Neuronal stem cell (in vitro differentiated cells): ENCODE data around the gene OTUD5.
A peak's percentile ranks its signal among the peaks of the same experiment; 100 is the strongest.

ENCODE experiments used
- DNase-seq: peaks from one replicate; pipeline ENCODE4 v3.0.0-alpha.2; 2013; ENCODE audit warnings: low spot score
- H2AFZ ChIP-seq: one replicate; pipeline ENCODE4 v1.6.1; 2013; ENCODE audit warnings: mild to moderate bottlenecking, low read length, inconsistent platforms
- H2AK5ac ChIP-seq: 2 replicates; pipeline ENCODE4 v1.6.1; 2013; ENCODE audit warnings: low read depth, mild to moderate bottlenecking, inconsistent platforms, low read length, moderate library complexity, mixed read lengths
- H2BK120ac ChIP-seq: 2 replicates; pipeline ENCODE4 v1.6.1; 2013; ENCODE audit warnings: low read depth, mild to moderate bottlenecking, inconsistent platforms, low read length, moderate library complexity, mixed read lengths
- H2BK12ac ChIP-seq: one replicate; pipeline ENCODE4 v1.6.1; 2013; ENCODE audit warnings: low read length, inconsistent platforms
- H2BK15ac ChIP-seq: 2 replicates; pipeline ENCODE4 v1.6.1; 2013; ENCODE audit warnings: mild to moderate bottlenecking, low read length, inconsistent platforms, mixed read lengths
- H2BK5ac ChIP-seq: one replicate; pipeline ENCODE4 v1.6.1; 2013; ENCODE audit warnings: inconsistent platforms, mild to moderate bottlenecking, low read length, moderate library complexity
- H3K14ac ChIP-seq: one replicate; pipeline ENCODE4 v1.6.1; 2013; ENCODE audit warnings: low read length, inconsistent platforms
- H3K18ac ChIP-seq: 2 replicates; pipeline ENCODE4 v1.6.1; 2013; ENCODE audit warnings: low read length, inconsistent platforms
- H3K23ac ChIP-seq: 2 replicates; pipeline ENCODE4 v1.6.1; 2013; ENCODE audit warnings: low read depth, mild to moderate bottlenecking, mixed read lengths, low read length, inconsistent platforms; ENCODE audit not compliant: poor library complexity
- H3K27ac ChIP-seq: replicated peaks from 3 replicates; pipeline ENCODE4 v1.5.1; 2013; ENCODE audit warnings: low read length, inconsistent platforms
- H3K27me3 ChIP-seq, 3 experiments: 2 replicates each; pipeline ENCODE4 v1.6.1; 2013; ENCODE audit warnings: low read length in 3 of 3, mild to moderate bottlenecking in 2 of 3, inconsistent platforms in 1 of 3, low read depth in 1 of 3, mixed read lengths in 1 of 3, moderate library complexity in 1 of 3; ENCODE audit not compliant: control insufficient read depth in 3 of 3, insufficient read depth in 3 of 3
- H3K36me3 ChIP-seq, 2 donors: replicated peaks in 1 of 2; 2 replicates each; pipeline ENCODE4 v1.6.1; 2013; ENCODE audit warnings: low read length in 2 of 2; ENCODE audit not compliant: control insufficient read depth in 2 of 2, insufficient read depth in 2 of 2
- H3K4ac ChIP-seq: 2 replicates; pipeline ENCODE4 v1.6.1; 2013; ENCODE audit warnings: inconsistent platforms, mild to moderate bottlenecking, low read length, moderate library complexity
- H3K4me1 ChIP-seq, 2 donors: 1 replicate in 1 of 2; 2 replicates in 1 of 2; pipeline ENCODE4 v1.6.1; 2013; ENCODE audit warnings: low read length in 2 of 2, low read depth in 1 of 2; ENCODE audit not compliant: control insufficient read depth in 2 of 2, insufficient read depth in 1 of 2
- H3K4me2 ChIP-seq: one replicate; pipeline ENCODE4 v1.6.1; 2013; ENCODE audit warnings: mild to moderate bottlenecking, low read length, inconsistent platforms; ENCODE audit not compliant: insufficient read depth, poor library complexity, severe bottlenecking
- H3K4me3 ChIP-seq, 2 donors: 2 replicates each; pipeline ENCODE4 v1.5.1; 2013; ENCODE audit warnings: low read length in 2 of 2, mild to moderate bottlenecking in 2 of 2, inconsistent platforms in 1 of 2, moderate library complexity in 1 of 2
- H3K79me1 ChIP-seq: one replicate; pipeline ENCODE4 v1.6.1; 2013; ENCODE audit warnings: low read depth, mild to moderate bottlenecking, inconsistent platforms, low read length, moderate library complexity
- H3K9ac ChIP-seq: one replicate; pipeline ENCODE4 v1.6.1; 2013; ENCODE audit warnings: mild to moderate bottlenecking, low read depth, low read length, inconsistent platforms; ENCODE audit not compliant: poor library complexity
- H3K9me3 ChIP-seq, 2 donors: replicated peaks in 1 of 2; 2 replicates each; pipeline versions ENCODE3 to v1.6.1; 2013; ENCODE audit warnings: low read length in 2 of 2, mild to moderate bottlenecking in 2 of 2, inconsistent platforms in 1 of 2, low read depth in 1 of 2, mixed read lengths in 1 of 2, moderate library complexity in 1 of 2; ENCODE audit not compliant: control insufficient read depth in 2 of 2, insufficient read depth in 1 of 2
- H4K8ac ChIP-seq: one replicate; pipeline ENCODE4 v1.6.1; 2013; ENCODE audit warnings: low read depth, mild to moderate bottlenecking, inconsistent platforms, low read length, moderate library complexity
- H4K91ac ChIP-seq: one replicate; pipeline ENCODE4 v1.6.1; 2013; ENCODE audit warnings: low read length, low read depth, mild to moderate bottlenecking, inconsistent platforms; ENCODE audit not compliant: poor library complexity
- whole genome bisulfite sequencing, 2 donors: extraction: QIAGEN DNeasy Blood & Tissue Kit; methylation state at CpG; one replicate each; pipeline ENCODE4 v1.1.7; 2013; ENCODE audit warnings: missing lambda C conversion rate in 2 of 2, mixed read lengths in 1 of 2; ENCODE audit not compliant: insufficient read length in 2 of 2, insufficient replicate concordance in 1 of 2; ENCODE audit errors: extremely low coverage in 2 of 2; 5-methylcytosine and 5-hydroxymethylcytosine counted together

OTUD5 gene

GRCh38 chrX:48938721-48939425 is 18.5 kb downstream of the OTUD5 start:
- no peak overlapping the region for H3K4ac ChIP-seq
- H2BK12ac ChIP-seq, result no peak overlapping the region
- peaks cover 0 to 3% of the 10 kb centered on the region in 2 donors for H3K4me1 ChIP-seq
- no peak overlapping the region for H3K18ac ChIP-seq
- H2AFZ ChIP-seq, result no peak overlapping the region
- H3K4me2 ChIP-seq, result no peak overlapping the region
- no peak overlapping the region for H3K27ac ChIP-seq
- H3K79me1 ChIP-seq, result peaks cover 2% of the 10 kb centered on the region
- no peak overlapping the region for H2AK5ac ChIP-seq
- no peak overlapping the region for H4K8ac ChIP-seq
- H2BK120ac ChIP-seq, result no peak overlapping the region
- no peak for DNase-seq
- H2BK5ac ChIP-seq, result no peak overlapping the region
- no peak overlapping the region for H4K91ac ChIP-seq
- H2BK15ac ChIP-seq, result no peak overlapping the region
- H3K36me3 ChIP-seq, result peaks cover 15 to 48% of the 10 kb centered on the region in 2 donors
- H3K23ac ChIP-seq, result no peak overlapping the region
- no peaks in the 10 kb centered on the region for H3K27me3 ChIP-seq
- no CpG with 5 or more reads among the region's 1 CpG for WGBS, 2 donors
- H3K9ac ChIP-seq, result no peak overlapping the region
- H3K9me3 ChIP-seq, result no peaks in the 10 kb centered on the region
- H3K4me3 ChIP-seq, result no peak overlapping the region
- H3K14ac ChIP-seq, result no peak overlapping the region

GRCh38 chrX:48937054-48937907 is 20.1 kb downstream of the OTUD5 start:
- Histone ChIP-seq H3K4me1 (peaks cover 0 to 3% of the 10 kb centered on the region in 2 donors), H3K23ac (no peak overlapping the region), H2AFZ (no peak overlapping the region), H3K4me3 (no peak overlapping the region), H2BK15ac (no peak overlapping the region), H3K18ac (no peak overlapping the region), H3K27ac (no peak overlapping the region), H3K14ac (no peak overlapping the region), H3K79me1 (no peaks in the 10 kb centered on the region), H3K27me3 (no peaks in the 10 kb centered on the region), H4K91ac (no peak overlapping the region), H2BK120ac (no peak overlapping the region), H2BK12ac (no peak overlapping the region), H3K4me2 (no peak overlapping the region), H3K36me3 (peaks cover 15 to 42% of the 10 kb centered on the region in 2 donors), H3K9me3 (no peaks in the 10 kb centered on the region), H2BK5ac (no peak overlapping the region), H3K9ac (peak overlapping the region; percentile 44), H4K8ac (no peak overlapping the region), H3K4ac (no peak overlapping the region), H2AK5ac (no peak overlapping the region)
- DNase-seq, result no peak
- WGBS, 2 donors, result no CpG with 5 or more reads among the region's 9 CpGs

GRCh38 chrX:48936429-48937053 is 20.9 kb downstream of the OTUD5 start:
- no peak overlapping the region for H2BK120ac ChIP-seq
- H3K27ac ChIP-seq, result no peak overlapping the region
- H3K4me3 ChIP-seq, result no peak overlapping the region
- no peak overlapping the region for H3K4ac ChIP-seq
- no peak overlapping the region for H4K8ac ChIP-seq
- H3K9me3 ChIP-seq, result no peaks in the 10 kb centered on the region
- no peak overlapping the region for H3K9ac ChIP-seq
- peaks cover 0 to 3% of the 10 kb centered on the region in 2 donors for H3K4me1 ChIP-seq
- H4K91ac ChIP-seq, result no peak overlapping the region
- H3K27me3 ChIP-seq, result no peaks in the 10 kb centered on the region
- peaks cover 15 to 42% of the 10 kb centered on the region in 2 donors for H3K36me3 ChIP-seq
- H3K18ac ChIP-seq, result no peak overlapping the region
- no peak overlapping the region for H2BK5ac ChIP-seq
- WGBS, 2 donors, result no CpG with 5 or more reads among the region's 8 CpGs
- no peak overlapping the region for H2BK12ac ChIP-seq
- H3K79me1 ChIP-seq, result no peaks in the 10 kb centered on the region
- no peak for DNase-seq
- no peak overlapping the region for H3K14ac ChIP-seq
- no peak overlapping the region for H2BK15ac ChIP-seq
- H3K4me2 ChIP-seq, result no peak overlapping the region
- no peak overlapping the region for H2AFZ ChIP-seq
- no peak overlapping the region for H2AK5ac ChIP-seq
- H3K23ac ChIP-seq, result no peak overlapping the region

- H4K8ac ChIP-seq, result no peak overlapping the region
- H3K79me1 ChIP-seq, result no peaks in the 10 kb centered on the region
- H2BK15ac ChIP-seq, result no peak overlapping the region
- H3K4me1 ChIP-seq, result peaks cover 0 to 3% of the 10 kb centered on the region in 2 donors
- peaks cover 15 to 49% of the 10 kb centered on the region in 2 donors for H3K36me3 ChIP-seq
- no peak overlapping the region for H2AFZ ChIP-seq
- H2BK120ac ChIP-seq, result no peak overlapping the region
- no peak overlapping the region for H2BK12ac ChIP-seq
- WGBS, 2 donors, result no CpG with 5 or more reads among the region's 1 CpG
- DNase-seq, result no peak
- no peak overlapping the region for H3K23ac ChIP-seq
- H2BK5ac ChIP-seq, result no peak overlapping the region
- no peak overlapping the region for H3K4ac ChIP-seq
- H3K4me3 ChIP-seq, result no peak overlapping the region
- H3K18ac ChIP-seq, result no peak overlapping the region
- no peak overlapping the region for H4K91ac ChIP-seq
- H3K4me2 ChIP-seq, result no peak overlapping the region
- no peak overlapping the region for H3K14ac ChIP-seq
- no peak overlapping the region for H2AK5ac ChIP-seq
- no peaks in the 10 kb centered on the region for H3K9me3 ChIP-seq
- H3K9ac ChIP-seq, result no peak overlapping the region
- no peak overlapping the region for H3K27ac ChIP-seq
- no peaks in the 10 kb centered on the region for H3K27me3 ChIP-seq
Measured at GRCh38 chrX:48935301-48935670, 22.1 kb downstream of the OTUD5 start.
